PFSK-1 (cell line): ENCODE data around the gene PITRM1.

ENCODE experiments used
- FOXP2 ChIP-seq: optimal IDR thresholded peaks from 2 replicates; pipeline ENCODE3; 2011; ENCODE audit warnings: borderline replicate concordance, control low read depth, inconsistent platforms; ENCODE audit not compliant: insufficient read depth; ENCODE audit errors: extremely low read length, extremely low read depth
- POLR2AphosphoS5 ChIP-seq: IDR thresholded peaks from 2 replicates; pipeline ENCODE4 v1.6.1; 2012; ENCODE audit warnings: low read depth, mild to moderate bottlenecking, control low read depth, low read length, moderate library complexity
- REST ChIP-seq, 2 experiments: IDR thresholded peaks; 2 replicates each; pipeline versions ENCODE4 v1.6.1 to v1.8.0; 2011 to 2012; ENCODE audit warnings: low read depth in 2 of 2, low read length in 2 of 2, control low read depth in 1 of 2, inconsistent platforms in 1 of 2, mild to moderate bottlenecking in 1 of 2, moderate library complexity in 1 of 2; ENCODE audit not compliant: insufficient read depth in 1 of 2
- SIN3A ChIP-seq: IDR thresholded peaks from 2 replicates; pipeline ENCODE4 v1.6.1; 2012; ENCODE audit warnings: mild to moderate bottlenecking, low read length, moderate library complexity, borderline replicate concordance; ENCODE audit not compliant: insufficient read depth
- TAF1 ChIP-seq: IDR thresholded peaks from 2 replicates; pipeline ENCODE4 v1.6.1; 2012; ENCODE audit warnings: low read length, control low read depth, borderline replicate concordance; ENCODE audit not compliant: insufficient read depth

The PITRM1 gene

DNA sequence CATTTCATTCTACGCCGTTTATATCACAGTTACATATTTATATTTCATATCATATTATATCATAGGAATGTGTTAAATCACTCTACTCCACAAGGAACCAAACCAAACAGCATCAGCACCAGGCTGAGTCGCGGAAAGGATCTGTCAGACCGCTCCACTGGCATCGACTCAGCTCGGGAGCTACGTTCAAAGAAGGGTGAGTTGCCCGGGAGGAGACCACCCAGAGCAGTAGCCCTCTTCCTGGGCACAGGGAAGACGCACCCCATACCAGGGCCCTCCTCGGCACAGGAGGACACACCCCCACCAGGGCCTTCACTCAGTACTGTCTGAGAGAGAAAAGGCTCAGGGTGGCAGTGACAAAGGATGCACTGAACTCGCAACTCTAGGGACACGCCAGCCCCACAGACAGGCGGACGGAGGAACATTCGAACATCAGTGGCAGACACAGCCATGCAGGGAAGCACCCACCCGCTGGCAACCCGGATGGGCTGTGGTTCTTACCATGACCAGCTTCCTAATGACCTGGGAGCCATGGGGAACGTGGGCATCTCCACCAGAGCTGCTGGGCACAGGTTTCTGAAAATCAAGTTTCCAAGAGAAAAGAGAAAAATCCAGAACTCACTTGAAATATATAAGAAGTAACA, 28.7 kb downstream of the PITRM1 start:
- TF ChIP-seq FOXP2: no peak
- TF ChIP-seq TAF1: no peak
- no peak for TF ChIP-seq SIN3A
- no peak for TF ChIP-seq REST (IDR thresholded peaks at IDR 0.05; ENCODE audit: insufficient read depth in 1 of 2, low read depth in 2 of 2, low read length in 2 of 2)
- TF ChIP-seq POLR2AphosphoS5: no peak

DNA sequence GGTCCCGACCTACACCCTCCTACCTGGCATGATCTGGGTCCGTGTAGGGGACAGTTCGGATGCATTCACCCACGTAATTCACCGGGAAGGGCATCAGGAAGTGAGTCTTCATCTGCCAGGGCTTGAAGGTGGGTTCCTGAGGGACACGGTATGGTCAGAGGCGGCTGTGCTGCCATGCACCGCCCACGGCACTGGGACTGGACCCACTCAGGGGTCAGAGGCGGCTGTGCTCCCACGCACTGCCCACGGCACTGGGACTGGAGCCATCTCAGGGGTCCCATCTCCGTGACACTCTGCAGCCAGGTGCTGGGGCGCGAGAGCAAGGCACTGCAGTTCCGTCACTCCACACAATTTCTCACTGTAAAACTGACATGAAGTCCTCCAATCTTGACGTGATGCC, 29.2 kb downstream of the PITRM1 start:
- no peak for TF ChIP-seq TAF1
- TF ChIP-seq FOXP2: no peak
- TF ChIP-seq POLR2AphosphoS5: no peak
- TF ChIP-seq SIN3A: no peak
- no peak for TF ChIP-seq REST (IDR thresholded peaks at IDR 0.05; ENCODE audit: insufficient read depth in 1 of 2, low read depth in 2 of 2, low read length in 2 of 2)

DNA sequence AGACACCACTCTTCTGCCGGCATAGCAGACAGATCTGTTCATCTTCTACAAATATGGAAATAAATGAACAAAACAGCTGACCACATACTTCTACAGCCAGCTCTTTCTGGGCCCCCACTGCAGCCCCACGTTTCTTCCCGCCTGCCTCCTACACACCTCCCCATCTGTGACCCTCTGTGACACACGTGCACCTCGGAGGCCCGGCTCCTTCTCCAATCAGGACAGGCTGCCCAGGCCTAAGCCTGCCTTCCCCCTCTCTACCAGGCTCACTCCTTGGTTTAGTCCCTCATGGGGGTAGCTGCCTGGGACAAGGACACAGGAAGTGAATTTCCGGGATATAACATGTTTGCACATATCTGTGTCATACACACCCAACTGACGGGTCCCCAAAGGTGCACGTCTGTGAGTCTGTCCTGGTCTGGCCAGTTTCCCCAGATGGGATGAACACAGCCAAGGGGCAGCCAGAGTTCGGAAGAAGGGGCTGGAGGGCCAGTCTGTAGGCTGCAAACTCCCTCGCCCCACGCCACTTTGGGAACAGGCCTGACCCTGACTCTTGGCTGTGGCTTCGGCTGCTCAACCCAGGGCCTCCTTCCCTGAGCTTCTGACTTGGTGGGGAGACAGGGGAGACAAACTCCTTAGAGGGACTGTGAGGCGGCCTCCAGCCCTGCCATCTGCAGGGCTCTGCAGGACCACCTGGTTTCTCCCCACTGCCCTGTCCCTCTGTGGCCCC, 30.3 kb downstream of the PITRM1 start:
- no peak for TF ChIP-seq FOXP2
- TF ChIP-seq TAF1: no peak
- TF ChIP-seq REST (IDR thresholded peaks at IDR 0.05; ENCODE audit: insufficient read depth in 1 of 2, low read depth in 2 of 2, low read length in 2 of 2): no peak
- no peak for TF ChIP-seq SIN3A
- TF ChIP-seq POLR2AphosphoS5: no peak; the same call in 1 of the 2 replicates

DNA sequence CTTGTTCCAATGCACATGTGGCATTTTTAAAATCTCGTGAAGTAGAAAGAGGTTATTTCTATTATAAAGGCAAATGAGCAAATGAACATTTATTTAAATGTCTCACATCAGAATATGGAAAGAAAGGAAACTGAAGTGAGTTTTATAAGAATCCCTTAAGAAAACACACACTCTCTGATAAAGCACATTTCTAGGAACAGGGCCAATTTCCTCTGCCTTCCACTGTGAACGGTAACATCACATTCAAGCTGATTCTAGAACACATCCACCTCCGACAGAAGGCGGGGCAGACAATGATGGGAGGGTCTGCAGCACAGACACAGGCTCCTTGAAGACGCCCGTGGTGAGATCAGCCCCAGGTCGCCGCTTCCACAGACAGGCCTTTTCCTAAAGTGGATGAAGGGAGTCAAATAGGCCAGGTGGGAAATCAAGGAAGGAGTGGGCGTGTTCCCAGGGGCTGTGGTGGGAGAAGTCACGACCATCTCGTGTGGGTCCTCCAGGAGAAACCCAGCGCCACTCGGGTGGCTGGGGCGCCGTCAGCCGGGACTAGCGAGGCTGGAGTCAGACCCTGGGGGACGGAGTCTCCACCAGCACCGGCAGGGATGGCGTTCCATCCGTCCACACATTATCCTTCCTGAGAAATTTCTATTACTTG, 31.1 kb downstream of the PITRM1 start:
- TF ChIP-seq TAF1 (no peak), POLR2AphosphoS5 (peak; percentile 15; the same call in 1 of the 2 replicates), REST (IDR thresholded peaks at IDR 0.05; ENCODE audit: insufficient read depth in 1 of 2, low read depth in 2 of 2, low read length in 2 of 2) (no peak), FOXP2 (no peak), SIN3A (no peak)
